Pancreas (tissue), 10 donors: ENCODE data around the gene ISG20L2. TPM values are rescaled to one million over a fixed set of nuclear protein-coding genes. Genes with fewer than 3 reads are reported as not detected.
A peak's percentile ranks its signal among the peaks of the same experiment; 100 is the strongest.

ENCODE experiments used
- ATAC-seq, 4 donors: fragments of 200-7000 bp; cut with Tn5 transposase; one replicate each; pipeline versions ENCODE4 v1.8.0 to v1.9.1; 2020; ENCODE audit warnings: mild to moderate bottlenecking in 4 of 4, moderate library complexity in 4 of 4
- DNase-seq, 6 donors: peaks; one replicate each; pipeline ENCODE4 v3.0.0-alpha.2; 2020
- FAIRE-seq: peaks from 2 replicates; lab custom pipeline; 2012; peaks lifted over from hg19 to GRCh38; lab: Jason Lieb, UNC
- H3K27ac ChIP-seq, 4 donors: fragments of 200-600 bp; sonication (generic); 1 replicate in 3 of 4; 2 replicates in 1 of 4; pipeline versions ENCODE4 v1.5.0 to v1.8.0; 2020
- H3K27me3 ChIP-seq, 4 donors: fragments of 200-600 bp; one replicate each; pipeline ENCODE4 v1.8.0; 2021
- H3K36me3 ChIP-seq, 3 donors: fragments of 200-600 bp; sonication (generic) in 1 of 3; one replicate each; pipeline versions ENCODE4 v1.5.0 to v1.8.0; 2020 to 2021
- H3K4me1 ChIP-seq, 3 donors: fragments of 200-600 bp; one replicate each; pipeline ENCODE4 v1.8.0; 2021
- H3K4me3 ChIP-seq, 4 donors: fragments of 200-600 bp; sonication (generic) in 2 of 4; one replicate each; pipeline versions ENCODE4 v1.5.0 to v1.8.0; 2020 to 2021
- H3K9me3 ChIP-seq, 4 donors: fragments of 200-600 bp; one replicate each; pipeline ENCODE4 v1.8.0; 2021
- CTCF ChIP-seq, 4 donors: fragments of 200-600 bp; sonication (generic) in 3 of 4; IDR thresholded peaks; one replicate each; pipeline versions ENCODE4 v1.5.0 to v1.8.0; 2021; ENCODE audit warnings: antibody characterized with exemption in 4 of 4
- WGBS, 2 donors: extraction: QIAGEN DNeasy Blood & Tissue Kit; methylation state at CpG; one replicate each; pipeline ENCODE4 v1.1.7; 2013; 5-methylcytosine and 5-hydroxymethylcytosine counted together
- intact Hi-C, 3 donors: fragments of 100-400 bp; cut with DNase I; formaldehyde crosslinking; loops; one replicate each; pipeline versions ENCODE4 v1.11.1 to v1.14.2; 2022
- polyA plus RNA-seq, 2 donors: library from polyadenylated mRNA; stranded (reverse); fragments of 200-250 nt; gene quantifications; one replicate each; pipeline ENCODE4 v1.2.3, GENCODE V29; 2013
- total RNA-seq, 6 donors: library from RNA; stranded (reverse); fragmentation: NEBNext Ultra II Directional in 4 of 6; extraction: Animal tissue kit (Norgen Biotek cat#: 25700) in 4 of 6; gene quantifications; one replicate each; pipeline versions ENCODE4 v1.2.1 to v1.2.4, GENCODE V29; 2021 to 2023
- donor health status: healthy with polysubstance abuse.
- donor health status: DM: no; HTN: no; CAD: no; lungs with moderate emphysema.
- donor health status: DM: no; HTN: no; CAD: no.
- donor health status: control.
- donor health status: control.
- donor health status: Bipolar disorder and iron deficiency.
- donor health status: DM: yes; HTN: yes; CAD: no.
- donor health status: DM: no; HTN: no; CAD: no.
- donor health status: DM: no; HTN: no; CAD: no.
- donor health status: DM: yes; HTN: yes; CAD: no.

The ISG20L2 gene
- total and polyA plus RNA-seq, 8 donors, result 5.2 to 13.2 (median 8.3) TPM

GRCh38 chr1:156706657-156707416 is 21.7 kb downstream of the ISG20L2 start:
- Histone ChIP-seq H3K4me1 (peaks cover 9 to 22% (median 17%) of the 10 kb centered on the region in 3 donors), H3K27me3 (peaks cover 0 to 6% (median 0%) of the 10 kb centered on the region in 4 donors), H3K27ac (no peak overlapping the region), H3K4me3 (peak overlapping the region; percentile 7 to 48 (median 26)), H3K9me3 (no peaks in the 10 kb centered on the region), H3K36me3 (no peaks in the 10 kb centered on the region)
- FAIRE-seq, result no peak
- intact Hi-C loops, result no loop called here
- no peak for TF ChIP-seq CTCF (IDR thresholded peaks at IDR 0.05)
- 17 to 18% methylated on average over 26 to 29 of the region's 29 CpGs for WGBS, 2 donors
- ATAC-seq, result peak; percentile 20 to 57 (median 30)
- DNase-seq, result peak in 4 of 6 donors; percentile 41 to 66 (median 50)

- Histone ChIP-seq H3K27me3 (peaks cover 0 to 6% (median 0%) of the 10 kb centered on the region in 4 donors), H3K27ac (no peak overlapping the region), H3K4me3 (peak overlapping the region; percentile 7 to 48 (median 26)), H3K4me1 (peaks cover 9 to 22% (median 17%) of the 10 kb centered on the region in 3 donors), H3K36me3 (no peaks in the 10 kb centered on the region), H3K9me3 (no peaks in the 10 kb centered on the region)
- peak; percentile 64 to 75 (median 70) for ATAC-seq
- intact Hi-C loops, result no loop called here
- no peak for FAIRE-seq
- 2% methylated on average over 44 to 45 of the region's 45 CpGs for WGBS, 2 donors
- peak; percentile 37 to 84 (median 63) for DNase-seq
- peak; percentile 57 to 73 (median 64) for TF ChIP-seq CTCF (IDR thresholded peaks at IDR 0.05)
Observed at GRCh38 chr1:156705918-156706656, 22.5 kb downstream of the ISG20L2 start.

GRCh38 chr1:156705321-156705917 is 23.1 kb downstream of the ISG20L2 start, which contains the start of gene CRABP2:
Gene CRABP2, minus strand, starts transcription at chr1:156705583. Its CDS starts 137 bp downstream, at chr1:156705446.
- H3K27ac ChIP-seq, result no peak within 1 kb of the TSS
- DNase-seq (peak in 3 of 6 donors; percentile 57 to 83 (median 75)), FAIRE-seq (no peak), ATAC-seq (peak; percentile 15 to 36 (median 27))
- peaks cover 0 to 6% (median 0%) of the 10 kb centered on the region in 4 donors for H3K27me3 ChIP-seq
- no peak for TF ChIP-seq CTCF (IDR thresholded peaks at IDR 0.05)
- no peaks in the 10 kb centered on the region for H3K9me3 ChIP-seq
- peaks cover 9 to 22% (median 17%) of the 10 kb centered on the region in 3 donors for H3K4me1 ChIP-seq
- 1% methylated on average over 41 to 42 of the region's 42 CpGs for WGBS, 2 donors
- H3K4me3 ChIP-seq, result peak within 1 kb of the TSS; percentile 7 to 48 (median 26)
- H3K36me3 ChIP-seq, result no peaks in the 10 kb centered on the region
- intact Hi-C loops, result no loop called here

- Histone ChIP-seq H3K4me3 (peak overlapping the region in 3 of 4 donors; percentile 21 to 48 (median 30)), H3K4me1 (peaks cover 9 to 22% (median 17%) of the 10 kb centered on the region in 3 donors), H3K27ac (no peak overlapping the region), H3K9me3 (no peaks in the 10 kb centered on the region), H3K36me3 (no peaks in the 10 kb centered on the region), H3K27me3 (peaks cover 0 to 6% (median 0%) of the 10 kb centered on the region in 4 donors)
- TF ChIP-seq CTCF (IDR thresholded peaks at IDR 0.05), result no peak
- peak; percentile 39 to 72 (median 56) for ATAC-seq
- intact Hi-C loops, result no loop called here
- no peak for FAIRE-seq
- WGBS, 2 donors, result 2 to 4% methylated on average over 29 of the region's 29 CpGs
- DNase-seq, result peak in 5 of 6 donors; percentile 42 to 78 (median 74)
Observed at GRCh38 chr1:156704930-156705320, 23.6 kb downstream of the ISG20L2 start.
